GM12864 (cell line): ENCODE results near the gene MLXIP.

ENCODE experiments used
- DNase-seq: peaks from one replicate; pipeline ENCODE4 v3.0.0-alpha.2; 2011; ENCODE audit warnings: low read depth
- H3K4me3 ChIP-seq: 2 replicates; pipeline ENCODE4 v1.5.1; 2011; ENCODE audit warnings: mild to moderate bottlenecking, low read depth, low read length, control low read depth
- TF ChIP-seq, protein P1 (sequence below): IDR thresholded peaks from 2 replicates; pipeline ENCODE4 v1.5.1; 2011; ENCODE audit warnings: low read depth, mild to moderate bottlenecking, moderate library complexity, low read length, control low read depth, inconsistent platforms; ENCODE audit errors: missing control alignments

The MLXIP gene

DNA sequence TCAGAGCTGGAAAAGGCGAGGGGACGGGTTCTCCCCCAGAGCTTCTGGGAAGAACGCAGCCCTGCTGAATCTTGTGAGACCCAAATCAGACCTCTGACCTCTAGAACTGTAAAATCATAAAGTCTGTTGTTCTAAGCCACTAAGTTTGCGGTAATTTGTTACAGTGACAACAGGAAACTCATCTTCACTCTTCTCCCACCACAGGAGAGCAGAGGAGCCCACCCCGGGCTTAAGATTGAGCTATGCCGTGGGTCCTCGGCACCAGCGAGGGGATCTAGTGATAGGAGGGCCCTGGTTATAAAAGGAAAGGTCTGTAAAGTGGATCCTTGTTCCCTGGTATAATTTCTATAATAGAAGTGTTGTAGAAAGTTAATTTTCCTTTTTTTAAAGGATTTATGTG lies 7.6 kb downstream of the MLXIP start:
- no peak overlapping the region for H3K4me3 ChIP-seq
- DNase-seq, result no peak

DNA sequence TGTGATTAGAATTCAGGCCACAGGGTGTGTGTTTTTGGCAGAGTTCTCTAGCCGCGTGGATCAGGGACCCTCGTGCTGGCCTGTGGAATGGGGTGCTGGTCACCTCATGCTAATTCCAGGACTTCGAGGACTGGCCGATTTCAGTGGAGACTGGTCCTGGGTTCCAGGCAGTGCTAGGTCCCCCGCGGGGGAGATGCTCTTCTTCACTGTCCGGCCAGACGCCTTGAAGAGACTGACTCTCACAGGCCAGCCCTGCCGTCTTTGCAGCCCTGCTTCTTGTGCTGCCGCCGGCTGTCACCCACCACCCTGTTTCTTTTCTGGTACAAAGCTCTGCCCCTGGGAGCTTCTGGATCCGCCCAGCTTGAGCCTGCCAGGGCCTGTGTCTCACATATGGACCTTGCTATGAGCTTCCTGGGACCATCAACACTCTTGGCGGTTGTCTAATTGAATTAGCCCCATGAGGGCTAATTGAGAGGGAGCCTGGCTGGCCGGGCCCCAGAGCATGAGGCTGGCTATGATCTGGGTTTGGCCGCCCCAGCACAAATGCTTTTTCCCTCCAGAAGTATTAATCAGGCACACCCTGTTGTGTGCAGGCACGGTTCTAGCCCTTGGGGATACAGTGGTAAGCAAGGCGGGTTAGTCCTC lies 8.2 kb downstream of the MLXIP start:
- no peak overlapping the region for H3K4me3 ChIP-seq
- DNase-seq, result no peak
- TF ChIP-seq, protein P1, sequence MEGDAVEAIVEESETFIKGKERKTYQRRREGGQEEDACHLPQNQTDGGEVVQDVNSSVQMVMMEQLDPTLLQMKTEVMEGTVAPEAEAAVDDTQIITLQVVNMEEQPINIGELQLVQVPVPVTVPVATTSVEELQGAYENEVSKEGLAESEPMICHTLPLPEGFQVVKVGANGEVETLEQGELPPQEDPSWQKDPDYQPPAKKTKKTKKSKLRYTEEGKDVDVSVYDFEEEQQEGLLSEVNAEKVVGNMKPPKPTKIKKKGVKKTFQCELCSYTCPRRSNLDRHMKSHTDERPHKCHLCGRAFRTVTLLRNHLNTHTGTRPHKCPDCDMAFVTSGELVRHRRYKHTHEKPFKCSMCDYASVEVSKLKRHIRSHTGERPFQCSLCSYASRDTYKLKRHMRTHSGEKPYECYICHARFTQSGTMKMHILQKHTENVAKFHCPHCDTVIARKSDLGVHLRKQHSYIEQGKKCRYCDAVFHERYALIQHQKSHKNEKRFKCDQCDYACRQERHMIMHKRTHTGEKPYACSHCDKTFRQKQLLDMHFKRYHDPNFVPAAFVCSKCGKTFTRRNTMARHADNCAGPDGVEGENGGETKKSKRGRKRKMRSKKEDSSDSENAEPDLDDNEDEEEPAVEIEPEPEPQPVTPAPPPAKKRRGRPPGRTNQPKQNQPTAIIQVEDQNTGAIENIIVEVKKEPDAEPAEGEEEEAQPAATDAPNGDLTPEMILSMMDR, result no peak

More for the DNA sequence above, 7.6 kb downstream of the MLXIP start:
- TF ChIP-seq, protein P1, result no peak

DNA sequence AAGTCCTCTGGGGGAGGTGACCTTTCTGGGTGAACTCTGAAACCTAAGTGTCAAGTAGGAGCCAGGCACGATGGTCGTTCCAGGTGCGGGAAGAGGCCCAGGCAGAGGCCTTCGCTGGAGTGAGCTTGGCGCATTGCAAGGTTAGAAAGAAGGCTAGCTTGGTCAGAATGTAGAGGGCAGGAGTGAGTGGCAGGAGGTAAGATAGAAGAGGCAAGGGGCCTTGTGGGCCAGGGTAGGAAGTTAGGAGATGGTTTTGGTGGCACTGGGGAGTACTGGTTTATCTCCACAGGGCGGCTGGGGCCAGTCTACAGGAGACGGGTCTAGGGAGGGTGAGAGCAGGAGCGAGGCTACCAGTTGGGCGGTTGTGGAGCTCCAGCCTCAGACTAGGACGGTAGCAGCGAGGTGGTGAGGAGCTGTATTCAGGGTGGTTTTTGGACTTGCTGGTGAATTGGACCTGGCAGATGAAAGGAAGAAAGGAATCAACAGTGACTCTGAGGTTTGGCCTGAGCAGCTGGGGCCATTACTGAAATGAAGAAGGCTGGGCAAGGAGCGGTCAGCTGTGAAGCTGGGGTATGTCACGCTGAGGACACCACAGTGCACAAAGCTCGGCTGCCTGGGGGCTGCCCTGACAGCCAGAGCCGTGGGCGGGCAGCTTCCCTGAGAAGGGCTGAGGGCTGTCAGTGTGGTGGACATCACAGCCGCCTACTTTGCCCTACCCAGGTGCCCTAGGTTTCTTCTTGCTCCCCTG lies 9.0 kb downstream of the MLXIP start:
- TF ChIP-seq, protein P1, result no peak
- H3K4me3 ChIP-seq, result no peak overlapping the region
- no peak for DNase-seq

DNA sequence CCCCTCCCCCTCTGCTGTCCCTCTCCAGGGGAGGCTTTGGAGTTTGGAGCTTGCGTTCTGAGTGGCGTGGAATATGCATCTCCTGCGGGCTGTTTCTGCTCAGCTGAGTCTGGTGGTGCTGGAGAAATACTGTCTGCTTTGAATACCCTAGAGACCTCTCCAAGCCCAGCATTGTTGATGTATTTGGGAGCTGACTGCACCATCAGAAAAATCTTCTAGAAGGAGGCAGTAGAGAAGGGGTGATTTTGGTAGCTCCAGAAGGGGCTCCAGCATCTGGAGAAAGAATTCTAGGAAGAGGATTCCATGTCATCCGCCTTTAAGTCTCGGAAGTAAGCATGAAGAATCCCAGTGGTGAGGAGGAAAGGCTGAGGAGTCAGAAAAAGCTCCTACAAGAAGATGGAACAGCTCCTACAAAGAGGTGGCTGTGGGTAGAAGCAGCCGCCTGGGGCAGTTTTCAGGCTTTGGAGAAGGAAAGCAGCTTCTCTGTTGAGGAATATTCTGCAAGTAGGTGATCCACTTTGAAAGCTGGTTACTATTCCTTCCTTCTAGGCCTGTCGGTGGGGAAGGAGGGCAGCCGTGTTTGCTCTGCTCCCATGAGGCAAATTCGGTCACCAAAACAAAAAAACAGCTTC lies 9.7 kb downstream of the MLXIP start:
- no peak for DNase-seq
- H3K4me3 ChIP-seq, result no peak overlapping the region
- TF ChIP-seq, protein P1, result no peak

DNA sequence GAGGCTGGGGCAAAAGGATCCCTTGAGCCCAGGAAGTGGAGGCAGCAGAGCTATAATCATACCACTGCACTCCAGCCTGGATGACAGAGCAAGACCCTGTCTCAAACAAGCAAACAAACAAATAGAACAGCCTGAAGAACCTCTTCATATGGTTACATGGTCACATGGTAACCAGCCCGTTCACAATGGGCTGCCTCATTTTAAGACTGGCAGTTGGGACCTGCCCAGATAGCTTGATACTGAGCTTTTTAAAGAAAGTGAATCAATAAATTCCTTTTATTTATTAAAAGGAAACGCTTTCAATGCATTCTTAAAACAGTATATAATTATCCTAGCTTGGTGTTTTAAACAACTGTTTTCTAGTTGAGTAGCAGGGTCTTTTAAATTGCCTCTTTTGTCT lies 10.5 kb downstream of the MLXIP start:
- no peak for DNase-seq
- TF ChIP-seq, protein P1, result no peak
- no peak overlapping the region for H3K4me3 ChIP-seq

DNA sequence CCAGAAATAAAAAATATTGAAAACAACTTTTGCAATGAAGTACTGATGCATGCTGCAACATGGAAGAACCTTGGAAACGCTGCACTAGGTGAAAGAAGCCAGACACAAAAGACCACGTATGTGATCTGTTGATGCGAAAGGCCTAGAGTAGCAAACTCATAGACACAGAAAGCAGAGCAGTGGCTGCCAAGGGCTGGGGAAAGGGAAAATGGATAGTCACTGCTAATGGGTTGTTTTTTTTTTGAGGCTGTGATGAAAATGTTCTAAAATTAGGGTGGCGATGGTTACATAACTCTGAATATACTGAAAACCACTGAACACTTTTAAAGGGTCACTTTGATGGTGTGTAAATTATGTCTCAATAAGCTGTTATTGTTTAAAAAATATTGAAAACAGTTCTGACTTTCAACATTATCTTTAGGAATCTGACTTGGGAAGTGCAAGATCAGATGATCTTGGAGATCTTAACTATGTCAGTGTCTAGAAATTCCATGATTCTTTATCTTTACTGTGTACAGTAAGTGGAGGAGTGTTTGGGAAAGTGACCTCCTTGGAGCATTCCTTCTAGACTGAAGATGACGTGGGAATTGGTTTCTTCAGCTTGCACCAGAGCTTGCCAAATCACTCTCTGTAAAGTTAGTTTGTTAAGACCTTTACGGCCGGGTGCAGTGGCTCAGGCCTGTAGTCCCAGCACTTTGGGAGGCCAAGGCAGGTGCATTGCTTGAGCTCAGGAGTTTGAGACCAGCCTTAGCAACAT lies 12.4 kb downstream of the MLXIP start:
- TF ChIP-seq, protein P1, result no peak
- DNase-seq, result no peak
- no peak overlapping the region for H3K4me3 ChIP-seq
